Gastrocnemius medialis (tissue), 4 donors: ENCODE measurements around the gene CBR4.

Source experiments
- CTCF ChIP-seq, 5 experiments: fragments of 450-650 bp in 3 of 5; fragments of 200-600 bp in 2 of 5; sonication (generic) in 2 of 5; IDR thresholded peaks in 4 of 5; conservative IDR thresholded peaks in 1 of 5; 1 replicate in 4 of 5; 2 replicates in 1 of 5; pipeline ENCODE4 v1.5.1; 2016 to 2019; ENCODE audit warnings: antibody characterized with exemption in 5 of 5, mild to moderate bottlenecking in 3 of 5, moderate library complexity in 3 of 5
- POLR2A ChIP-seq, 2 donors: fragments of 450-650 bp; IDR thresholded peaks; one replicate each; pipeline ENCODE4 v1.6.1; 2017; ENCODE audit warnings: antibody characterized with exemption in 2 of 2, mild to moderate bottlenecking in 2 of 2, moderate library complexity in 2 of 2

- no peak for TF ChIP-seq POLR2A (IDR thresholded peaks at IDR 0.05)
- no peak for TF ChIP-seq CTCF (IDR thresholded peaks at IDR 0.05 in 4 of 5, conservative IDR thresholded peaks at IDR 0.05 in 1 of 5)
Measured at GRCh38 chr4:169017971-169018370, 7.9 kb upstream of the CBR4 start.
